Activated CD4-positive, alpha-beta T cell treated with anti-CD3 and anti-CD28 coated beads, Interleukin-2, amount 50 U/mL, for 16 hours (primary cell): ENCODE results near the gene GALT.

Experiments used
- DNase-seq: peaks from one replicate; pipeline ENCODE4 v3.0.0-alpha.2; 2020

The GALT gene

DNA sequence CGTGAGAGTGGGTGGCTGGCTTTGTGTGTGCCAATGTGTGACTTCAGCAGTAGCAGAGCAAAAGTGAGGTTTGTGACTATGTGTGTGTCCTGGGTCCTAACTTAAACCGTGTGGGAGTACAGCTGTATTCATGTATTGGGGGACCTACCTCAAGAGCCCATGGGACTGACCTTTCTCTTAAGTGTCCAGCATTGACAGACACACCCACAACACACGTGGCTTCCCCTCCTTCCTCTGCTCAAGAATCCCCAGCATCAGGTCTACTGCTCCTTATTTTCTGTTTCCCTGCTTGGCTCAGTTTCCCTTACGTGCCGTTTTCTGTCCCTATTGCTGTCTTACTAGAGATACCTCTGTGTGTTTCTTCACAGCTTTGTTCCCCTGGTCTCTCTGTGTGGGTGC, 6.1 kb downstream of the GALT start:
- no peak for DNase-seq

DNA sequence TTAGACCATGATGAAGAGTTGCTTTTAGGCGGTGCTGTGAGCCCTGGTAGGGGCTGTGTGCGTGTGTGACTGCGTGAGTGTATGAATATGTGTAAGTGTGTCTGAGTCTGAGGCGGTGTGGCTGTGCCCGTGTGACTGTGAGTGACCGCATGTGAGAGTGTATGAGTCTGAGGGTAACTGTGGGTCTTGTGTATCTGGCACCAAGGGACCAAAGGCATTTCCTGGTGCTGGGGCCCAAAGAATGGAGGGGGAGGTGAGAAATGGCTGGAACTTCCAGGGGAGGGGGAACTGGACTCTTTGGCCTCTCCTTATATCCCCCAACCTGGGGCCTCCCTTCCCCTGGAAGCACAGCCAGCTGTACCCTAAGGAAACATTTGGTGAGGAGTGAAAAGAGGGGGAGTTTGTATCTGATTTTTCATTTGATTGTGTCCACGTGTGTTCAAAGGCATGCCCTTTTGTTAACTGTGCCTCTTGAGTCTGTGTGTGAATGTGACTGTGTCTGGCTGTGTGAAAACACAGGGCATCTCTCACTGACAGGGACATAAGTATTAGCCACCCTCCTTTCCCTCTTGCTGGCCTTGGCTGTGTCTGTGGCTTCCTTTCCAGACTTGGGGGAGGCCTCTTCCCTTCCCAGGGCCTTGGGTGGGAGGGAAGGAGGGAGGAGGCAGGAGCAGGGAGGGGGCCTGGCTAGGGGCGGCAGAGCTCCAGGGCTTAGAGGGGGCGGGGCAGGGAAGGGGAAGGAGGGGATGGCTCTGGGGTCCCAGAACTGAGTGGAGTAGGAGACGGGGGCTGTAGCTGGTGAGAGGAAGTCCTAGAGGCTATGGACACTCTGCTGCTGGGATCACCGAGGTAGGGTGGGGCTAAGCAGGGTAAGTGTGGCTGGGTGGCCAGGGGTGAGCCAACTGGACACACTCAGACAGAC, 6.9 kb downstream of the GALT start:
- no peak for DNase-seq

DNA sequence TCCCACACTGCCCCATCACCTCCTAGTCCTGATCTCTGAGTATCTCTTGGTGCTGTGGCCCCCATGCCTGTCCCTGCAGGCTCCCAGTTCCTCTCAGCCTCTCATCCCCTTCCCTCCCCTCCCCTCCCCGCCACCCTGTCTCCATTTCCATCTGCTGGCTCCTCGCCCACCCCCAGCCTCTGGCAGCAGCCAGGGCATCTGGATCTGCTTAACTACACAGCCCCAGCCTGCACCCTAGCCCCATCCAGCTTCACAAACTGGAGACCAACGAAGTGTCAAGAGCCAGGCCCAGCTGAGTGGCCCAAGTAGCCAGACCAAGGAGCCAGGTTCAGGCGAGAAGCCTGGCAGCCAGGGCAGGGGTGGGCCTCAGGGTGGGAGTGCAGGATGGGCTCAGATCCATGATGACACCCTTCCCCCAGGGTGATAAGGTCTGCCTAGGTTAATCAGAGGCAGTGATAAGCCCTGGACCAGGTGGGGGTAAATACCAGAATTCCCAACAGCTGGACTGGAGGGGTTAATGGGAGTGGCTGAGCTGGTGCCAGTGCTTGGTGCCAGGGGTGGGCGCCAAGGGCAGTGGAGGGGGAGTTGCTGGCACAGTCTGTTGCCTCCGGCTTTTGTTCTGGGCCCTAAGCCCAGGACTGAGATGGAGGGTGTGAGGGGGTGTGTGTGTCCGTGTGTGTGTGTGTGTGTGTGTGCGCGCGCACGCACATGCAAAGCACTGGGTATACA, 8.0 kb downstream of the GALT start:
- DNase-seq: no peak

DNA sequence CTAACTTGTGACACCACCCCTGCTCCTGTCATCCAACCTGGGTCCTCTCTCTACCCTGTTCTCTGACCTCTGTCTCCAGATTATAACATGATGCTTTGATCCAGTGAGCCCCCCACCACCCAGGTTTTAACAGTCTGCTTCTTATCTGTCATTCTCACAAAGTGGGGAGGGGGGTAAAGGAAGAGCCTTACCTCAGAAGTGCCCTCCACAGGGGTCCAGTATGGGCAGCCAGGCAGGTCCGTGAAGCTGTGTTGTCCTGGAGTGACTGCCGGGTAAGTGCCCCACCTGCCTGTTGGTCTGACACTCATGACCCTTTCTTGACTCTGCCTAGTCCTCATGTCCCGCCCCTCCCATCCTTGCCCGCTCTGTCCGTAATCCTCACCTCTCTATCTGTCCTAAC, 8.9 kb downstream of the GALT start:
- DNase-seq: no peak

DNA sequence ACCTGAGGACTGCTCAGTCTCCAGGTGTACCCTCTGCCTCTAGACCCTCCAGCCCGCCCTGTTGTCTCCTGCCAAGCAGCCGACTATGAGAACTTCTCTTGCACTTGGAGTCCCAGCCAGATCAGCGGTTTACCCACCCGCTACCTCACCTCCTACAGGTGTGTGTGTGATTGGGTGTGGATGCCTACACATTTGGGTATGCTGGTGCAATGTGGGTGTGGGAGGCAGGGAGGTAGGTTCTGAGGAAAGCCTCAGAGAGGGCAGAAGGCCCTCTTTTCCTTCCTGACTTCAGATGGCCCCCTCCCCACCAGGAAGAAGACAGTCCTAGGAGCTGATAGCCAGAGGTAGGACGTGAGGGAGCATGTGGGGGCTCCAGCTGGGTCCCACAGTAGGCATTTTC, 10.5 kb downstream of the GALT start:
- DNase-seq: no peak

DNA sequence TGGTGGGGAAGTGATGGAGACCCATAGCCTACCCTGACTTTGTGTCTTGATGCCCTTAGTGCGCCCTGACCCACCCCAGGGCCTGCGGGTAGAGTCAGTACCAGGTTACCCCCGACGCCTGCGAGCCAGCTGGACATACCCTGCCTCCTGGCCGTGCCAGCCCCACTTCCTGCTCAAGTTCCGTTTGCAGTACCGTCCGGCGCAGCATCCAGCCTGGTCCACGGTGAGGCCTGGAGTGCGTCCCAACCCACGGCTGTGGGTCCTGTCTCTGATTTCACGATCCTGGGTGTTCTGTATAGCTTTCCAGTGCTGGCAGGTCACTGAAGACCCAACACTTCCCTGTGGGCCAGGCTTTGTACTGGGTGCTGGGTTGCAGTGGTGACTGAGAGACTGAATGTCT, 12.0 kb downstream of the GALT start:
- no peak for DNase-seq

DNA sequence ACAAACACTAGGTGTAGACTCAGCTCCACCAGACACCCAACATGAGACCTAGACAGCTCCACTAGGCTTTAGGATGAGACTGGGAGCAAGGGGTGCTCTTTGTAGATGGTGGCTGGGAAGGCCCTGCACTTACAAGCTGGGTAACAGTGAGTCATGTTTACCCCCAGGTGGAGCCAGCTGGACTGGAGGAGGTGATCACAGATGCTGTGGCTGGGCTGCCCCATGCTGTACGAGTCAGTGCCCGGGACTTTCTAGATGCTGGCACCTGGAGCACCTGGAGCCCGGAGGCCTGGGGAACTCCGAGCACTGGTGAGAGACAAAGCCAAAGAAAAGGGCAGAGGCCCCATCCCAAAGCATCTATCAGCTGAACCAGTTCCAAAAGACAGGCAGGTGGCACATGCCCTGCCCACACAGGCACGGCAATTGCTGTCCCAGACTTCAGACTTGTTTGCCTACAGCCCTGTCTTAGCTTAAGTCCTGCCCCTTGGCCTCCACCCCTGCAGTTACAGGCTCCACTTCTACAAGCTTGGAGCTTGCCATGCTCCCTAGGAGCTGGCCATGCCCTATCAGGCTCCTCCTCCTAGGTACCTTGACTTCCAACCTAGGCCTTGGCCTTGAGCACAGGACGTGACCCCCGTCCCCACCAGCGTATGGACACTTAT, 13.2 kb downstream of the GALT start:
- no peak for DNase-seq

DNA sequence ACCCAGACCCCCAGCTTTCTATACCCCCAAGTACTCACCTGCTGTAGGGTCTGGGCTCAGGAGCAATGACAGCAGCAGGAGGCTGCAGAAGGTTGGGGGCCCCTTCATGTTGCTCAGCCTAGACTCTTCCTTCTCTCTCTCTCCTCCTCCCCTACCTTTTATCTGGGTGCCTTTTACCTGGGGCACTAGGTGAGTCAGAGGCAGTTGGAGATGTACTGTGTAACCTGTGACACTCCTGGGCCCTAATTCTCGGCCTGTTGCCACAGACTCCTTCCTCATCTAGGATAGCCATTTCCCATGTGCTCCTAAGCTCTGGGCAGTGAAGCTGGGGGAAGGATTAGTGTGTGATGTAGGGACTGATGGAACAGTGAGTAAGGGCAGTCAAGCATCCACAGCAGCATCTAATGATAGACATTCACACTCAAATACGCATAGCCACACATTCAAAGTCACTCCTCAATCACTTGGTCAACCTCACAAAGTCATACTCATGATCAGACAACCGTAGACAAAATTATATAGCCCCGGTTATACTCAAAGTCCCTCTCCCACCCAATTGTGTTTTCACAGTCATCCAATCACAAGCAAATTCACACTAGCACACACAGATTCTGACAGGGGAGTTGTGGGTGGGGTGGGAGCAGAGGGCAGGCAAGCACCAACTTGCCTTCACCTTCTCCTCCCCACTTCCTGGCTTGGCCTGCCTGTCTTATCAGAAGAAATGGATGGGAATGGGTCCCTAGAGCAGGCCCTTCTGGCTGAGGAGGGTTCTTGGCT, 16.2 kb downstream of the GALT start, which contains the start of gene CCL27:
Gene CCL27 (minus strand): TSS at position 132 of the 777 bp plus-strand sequence. CDS start 24 bp downstream, at position 108.
- no peak for DNase-seq

DNA sequence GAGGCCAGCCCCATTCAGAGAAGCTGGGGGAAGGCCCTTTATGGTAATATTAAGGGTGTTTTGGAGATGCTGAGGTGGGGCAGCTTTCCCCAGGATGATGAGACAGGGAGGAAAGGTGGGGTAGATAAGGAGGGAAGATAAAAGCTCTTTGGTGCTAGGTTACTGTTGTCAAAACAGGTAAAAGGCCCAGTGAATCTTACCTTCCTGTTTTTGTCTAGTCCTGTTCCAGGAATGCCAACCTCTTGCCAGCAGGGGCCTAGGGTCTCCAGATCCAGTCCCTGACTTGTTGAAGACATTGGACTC, 16.8 kb downstream of the GALT start:
- DNase-seq: no peak

DNA sequence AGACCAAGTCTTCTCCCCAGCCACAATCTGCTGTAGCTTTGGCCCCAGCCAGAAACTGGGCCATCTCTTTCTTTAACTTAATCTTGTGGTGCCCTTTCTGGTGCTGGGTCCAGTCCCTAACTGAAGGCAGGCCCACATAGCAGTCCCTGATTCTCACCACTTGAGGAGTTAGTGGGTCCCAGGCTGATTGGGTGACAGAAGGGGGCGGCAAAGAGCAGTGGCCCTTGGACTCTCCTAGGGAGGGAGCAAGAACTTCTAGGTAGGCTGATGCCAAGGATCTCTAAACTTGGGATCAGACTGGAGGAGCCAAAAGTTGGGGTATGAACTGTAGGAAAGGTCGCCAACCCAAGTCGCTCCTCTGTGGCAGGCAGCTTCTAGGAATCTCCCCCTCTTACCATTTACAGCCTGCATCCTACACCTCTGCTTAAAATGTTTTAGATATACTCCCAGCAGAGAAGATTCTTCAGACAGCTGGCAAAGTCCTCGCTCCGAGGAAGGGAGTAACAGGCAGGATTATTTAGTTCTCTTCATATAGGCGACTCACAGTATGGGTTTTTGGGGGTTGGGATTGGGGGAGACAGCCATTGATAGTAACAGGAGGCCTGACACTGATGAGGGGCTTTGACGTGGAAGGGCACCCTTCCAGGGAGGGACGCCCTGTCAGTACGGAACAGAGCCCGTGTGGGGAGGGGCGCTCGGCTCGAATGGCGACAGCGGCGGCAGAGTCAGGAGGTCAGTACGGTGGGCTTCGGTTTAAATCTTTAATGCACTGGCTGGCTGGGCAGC, 18.0 kb downstream of the GALT start:
- DNase-seq: peak; percentile 73

DNA sequence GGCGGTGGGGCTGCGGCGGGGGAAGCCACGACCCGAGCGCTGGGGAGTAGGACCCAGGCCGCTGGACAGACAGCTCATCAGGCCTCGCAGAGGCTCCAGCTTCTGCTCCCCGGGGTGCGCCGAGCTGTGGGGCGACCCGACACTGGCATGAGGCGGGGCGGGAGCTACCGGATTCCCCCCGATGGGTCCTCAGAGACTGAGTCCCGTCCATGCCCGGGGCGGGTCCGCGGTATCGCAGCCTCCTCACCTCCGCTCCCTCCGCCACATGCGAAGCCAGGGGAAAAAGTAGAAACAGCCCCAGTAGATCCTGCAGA, 18.5 kb downstream of the GALT start:
- DNase-seq: no peak

DNA sequence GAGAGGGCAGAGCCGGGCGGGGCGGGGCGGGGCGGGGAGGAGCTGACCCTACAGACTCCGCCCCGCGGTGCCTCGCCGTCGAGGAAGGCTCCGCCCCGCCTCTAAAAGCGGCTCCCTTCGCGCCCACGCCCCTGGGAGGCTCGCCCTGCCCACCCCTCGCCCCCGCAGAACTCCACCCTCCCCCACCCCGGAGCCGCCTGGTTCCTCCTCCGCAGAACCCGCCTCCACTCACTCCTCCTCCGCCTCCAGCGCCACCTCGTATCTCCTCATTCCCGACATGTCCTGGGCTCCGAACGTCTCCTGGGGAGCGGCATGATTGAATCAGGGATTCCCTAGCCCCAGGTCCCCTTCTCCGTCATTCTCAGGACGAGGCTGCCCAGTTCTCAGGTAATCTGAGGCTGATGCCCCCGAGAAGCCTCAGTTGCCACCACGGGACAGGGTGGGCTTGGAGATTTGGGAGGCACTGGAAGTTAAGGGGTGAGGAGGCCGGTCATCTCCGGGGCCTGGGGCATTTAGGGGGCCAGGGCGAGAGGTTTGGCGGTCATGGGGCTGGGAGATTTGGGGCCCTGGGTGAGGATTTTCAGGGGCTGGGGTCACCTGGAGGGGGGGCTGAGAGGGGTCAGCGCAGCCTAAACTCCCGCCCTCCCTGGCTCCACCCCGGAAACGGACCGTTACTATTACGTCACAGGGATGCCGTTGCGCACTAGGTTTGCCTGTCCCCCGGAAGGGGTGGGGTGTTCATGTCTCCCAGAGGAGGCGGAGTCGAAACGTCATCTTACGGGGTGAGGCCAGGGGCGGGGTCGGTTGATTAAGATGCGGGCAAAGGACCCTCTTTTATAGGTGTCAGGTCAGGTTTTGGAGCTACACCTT, 19.1 kb downstream of the GALT start:
- peak; percentile 88 for DNase-seq

DNA sequence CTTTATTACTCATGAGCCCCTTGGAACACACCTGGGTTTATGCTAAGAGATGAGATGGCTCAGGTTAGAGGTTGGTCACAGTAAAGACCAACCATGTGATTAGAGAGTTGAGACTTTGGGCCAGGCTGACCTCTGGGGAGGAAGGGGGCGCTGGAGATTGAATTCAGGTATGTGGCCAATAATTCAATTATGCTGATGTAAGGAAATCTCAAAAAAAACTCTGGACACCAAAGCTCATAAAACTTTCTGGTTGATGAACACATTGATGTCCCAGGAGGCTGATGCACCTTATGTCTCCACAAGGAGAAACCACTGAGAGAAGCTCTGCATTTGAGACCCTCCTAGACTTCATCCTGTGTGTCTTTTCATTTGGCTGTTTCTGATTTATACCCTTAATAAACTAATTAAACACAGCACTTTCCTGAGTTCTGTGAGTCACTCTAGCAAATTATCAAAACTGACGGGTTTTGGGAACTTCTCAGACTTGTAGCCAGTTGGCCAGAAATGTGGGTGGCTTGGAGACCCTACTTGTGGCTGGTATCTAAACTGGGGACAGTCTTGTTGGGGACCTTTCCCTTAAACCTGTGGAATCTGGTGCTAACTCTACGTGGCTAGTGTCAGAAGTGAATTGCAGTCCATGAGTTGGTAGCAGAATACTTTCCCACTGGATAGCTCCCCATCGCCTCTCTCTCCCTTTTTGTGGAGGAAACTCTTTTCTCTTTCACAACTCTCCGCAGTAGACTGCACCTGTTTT, 23.5 kb downstream of the GALT start:
- DNase-seq: no peak

DNA sequence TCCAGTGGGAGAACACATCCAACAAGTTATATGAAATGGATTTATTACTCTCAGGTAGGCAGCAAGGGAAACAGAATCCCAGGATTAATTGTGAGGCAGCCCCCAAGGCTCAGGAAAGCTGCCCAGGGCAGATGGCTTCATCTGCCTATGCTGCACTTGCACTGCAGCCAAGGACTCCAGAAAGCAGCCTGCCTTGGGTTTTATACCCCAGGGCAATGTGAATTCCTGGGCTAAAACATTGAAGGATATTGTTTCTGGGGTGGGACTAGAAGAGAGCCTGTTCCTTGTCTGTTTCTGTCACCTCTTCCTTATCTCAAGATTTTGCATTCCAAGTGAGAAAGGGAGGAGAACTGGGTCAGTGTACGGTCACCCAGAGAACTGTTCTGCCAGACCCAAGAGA, 24.8 kb downstream of the GALT start:
- DNase-seq: no peak

DNA sequence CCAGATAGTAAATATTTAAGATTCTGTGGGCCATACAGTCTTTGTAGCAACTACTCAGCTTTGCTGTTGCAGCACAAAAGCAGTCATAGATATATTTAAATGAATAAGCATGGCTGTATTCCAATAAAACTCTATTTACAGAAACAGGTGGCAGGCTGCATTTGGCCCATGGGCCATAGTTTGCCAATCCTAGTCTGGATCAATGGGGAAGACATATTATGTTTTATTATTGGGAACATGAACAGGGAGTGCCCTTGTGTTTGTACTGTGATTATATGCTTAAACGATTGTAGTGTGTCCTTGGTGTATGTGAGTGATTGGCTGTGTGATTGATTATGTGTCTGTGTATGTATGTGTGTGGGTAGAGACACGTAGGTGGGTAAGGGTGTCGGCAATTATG, 28.0 kb downstream of the GALT start:
- DNase-seq: no peak

DNA sequence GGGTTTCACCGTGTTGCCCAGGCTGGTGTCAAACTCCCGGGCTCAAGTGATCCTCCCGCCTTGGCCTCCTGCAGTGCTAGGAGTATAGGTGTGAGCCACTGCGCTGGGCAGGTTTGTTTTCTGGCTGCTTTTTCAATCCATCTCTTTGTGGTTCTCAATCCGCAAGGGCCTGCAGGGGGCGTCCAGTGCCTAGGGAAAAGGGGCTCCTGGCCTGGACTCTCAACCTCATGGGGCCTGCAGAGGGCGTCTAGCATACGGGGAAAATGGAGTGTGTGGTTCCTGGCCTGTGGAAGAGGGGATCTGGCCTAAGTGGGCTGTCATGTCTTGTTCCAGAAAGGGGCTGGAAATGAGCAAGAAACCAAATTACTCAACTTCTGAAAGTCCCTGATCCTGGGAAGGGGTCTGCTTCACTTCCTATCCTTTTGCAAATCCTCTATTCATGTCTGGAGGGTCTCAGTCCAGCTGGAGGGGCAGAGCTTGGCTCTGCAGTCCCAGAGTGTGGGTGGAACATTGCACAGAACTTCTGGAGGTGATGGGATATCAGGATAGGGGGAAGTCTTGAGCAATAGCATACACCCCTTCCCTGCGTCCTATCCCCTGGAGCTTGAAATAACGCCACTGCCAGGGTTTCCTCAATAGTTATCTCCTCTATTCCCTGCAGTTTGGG, 28.7 kb downstream of the GALT start:
- peak; percentile 55 for DNase-seq

DNA sequence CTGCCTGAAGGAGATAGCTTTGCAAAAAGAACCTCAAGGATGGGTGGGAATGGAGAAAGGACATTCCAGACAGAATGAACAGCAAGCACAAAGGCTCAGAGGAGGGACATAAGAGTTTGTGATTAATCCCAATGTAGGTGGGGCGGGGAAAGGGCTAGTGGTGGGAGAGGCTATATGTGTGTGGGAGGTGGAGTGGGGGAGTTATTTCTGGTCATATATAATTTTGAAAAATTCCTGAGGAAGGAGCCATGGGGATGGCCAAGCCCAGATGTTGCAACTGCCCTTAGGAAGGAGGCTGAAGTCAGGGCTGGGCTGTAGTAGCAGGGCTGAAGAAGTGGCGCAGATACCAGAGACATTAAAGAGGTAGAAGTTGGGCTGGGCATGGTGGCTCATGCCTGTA, 29.4 kb downstream of the GALT start:
- no peak for DNase-seq

DNA sequence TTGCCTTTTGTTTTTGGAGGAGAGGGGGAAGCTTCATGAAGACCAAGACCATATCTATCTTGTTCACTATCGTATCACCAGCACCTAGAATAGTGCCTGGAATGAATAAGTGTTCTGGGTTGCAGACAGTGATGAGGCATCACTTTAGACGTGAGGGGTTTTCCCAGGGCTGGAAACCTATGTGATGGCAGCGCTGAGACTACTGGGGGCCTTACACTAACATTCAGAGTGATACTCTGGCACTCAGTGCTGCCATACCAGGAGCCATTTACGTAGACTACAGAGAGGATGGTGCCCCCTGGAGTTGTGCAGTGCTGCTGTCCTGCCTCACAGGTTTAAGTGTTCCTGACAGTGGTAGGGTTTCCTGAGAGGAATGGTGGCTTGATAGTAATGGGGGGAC, 37.7 kb downstream of the GALT start:
- DNase-seq: peak; percentile 39

DNA sequence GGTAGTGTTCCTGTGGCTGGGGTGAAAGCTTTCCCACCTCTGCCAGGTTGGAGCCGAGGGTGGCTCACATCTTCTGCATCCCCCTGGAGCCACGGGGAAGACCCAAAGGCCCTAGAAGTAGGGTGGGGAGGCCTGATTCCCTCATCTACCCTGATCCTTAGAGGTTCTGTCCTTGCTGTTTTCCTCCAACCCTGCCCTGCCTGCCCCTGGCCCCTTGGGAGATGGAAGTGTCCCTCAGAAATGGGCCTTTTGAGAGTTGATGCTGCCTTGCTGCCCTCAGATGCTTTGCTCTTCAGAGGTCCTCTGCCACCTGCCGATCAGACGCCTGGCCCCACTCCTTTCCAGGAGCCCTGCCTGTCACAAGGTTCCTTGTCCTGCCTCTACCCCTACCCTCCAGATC, 38.3 kb downstream of the GALT start:
- no peak for DNase-seq

DNA sequence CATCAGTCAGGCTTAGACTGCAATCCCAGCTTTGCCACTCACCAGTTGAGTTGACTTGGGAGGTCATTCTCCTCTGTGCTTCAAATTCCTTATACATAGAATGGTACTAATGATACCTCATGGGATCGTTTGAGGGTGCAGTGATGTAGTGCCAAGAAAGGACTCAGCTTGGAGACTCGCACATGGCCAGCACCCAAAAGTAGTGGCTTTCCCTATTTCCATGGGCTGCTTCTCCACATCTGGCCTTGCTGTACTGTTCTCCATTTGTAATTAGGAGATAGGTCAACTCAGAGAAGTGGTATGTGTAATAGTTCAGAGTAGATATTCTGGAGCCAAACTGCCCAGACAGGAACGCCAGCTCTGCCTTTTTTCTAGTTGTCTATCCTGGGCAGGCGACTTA, 39.1 kb downstream of the GALT start:
- DNase-seq: no peak
